Activated CD4-positive, alpha-beta memory T cell treated with anti-CD3 and anti-CD28 coated beads, Interleukin-2, amount 10 ng/mL, durations not matched to agents 7 days and 5 days (primary cell): Measurements from ENCODE around the gene RAF1. TPM values are rescaled to one million over a fixed set of nuclear protein-coding genes. Genes with fewer than 3 reads are reported as not detected.
"Not testable (repeated sequence)": the region's sequence is repeated elsewhere in the genome, so short reads cannot be mapped to it uniquely, and the experiment has no call there.

Experiments
- CTCF ChIA-PET: fragments of 350-600 bp; sonication (Branson Sonifier 250); formaldehyde crosslinking; loops from one replicate; lab custom pipeline; 2021; ENCODE audit warnings: antibody characterized with exemption, inconsistent platforms; lab: Charles Lee
- POLR2A ChIA-PET: fragments of 350-600 bp; sonication (Branson Sonifier 250); formaldehyde crosslinking; loops from one replicate; lab custom pipeline; 2021; ENCODE audit warnings: antibody characterized with exemption; lab: Charles Lee
- DNase-seq: peaks from one replicate; pipeline ENCODE4 v3.0.0-alpha.2; 2020
- H3K27ac Mint-ChIP-seq: one replicate; pipeline ENCODE4 v1.8.0; 2021; ENCODE audit warnings: mild to moderate bottlenecking, mixed read lengths
- H3K27me3 Mint-ChIP-seq: one replicate; pipeline ENCODE4 v1.8.0; 2021; ENCODE audit warnings: mixed read lengths
- H3K36me3 Mint-ChIP-seq: one replicate; pipeline ENCODE4 v1.8.0; 2021; ENCODE audit warnings: low read depth, mixed read lengths
- H3K4me1 Mint-ChIP-seq: one replicate; pipeline ENCODE4 v1.8.0; 2021; ENCODE audit warnings: mixed read lengths
- H3K4me3 Mint-ChIP-seq: one replicate; pipeline ENCODE4 v1.8.0; 2021; ENCODE audit warnings: mild to moderate bottlenecking, mixed read lengths
- H3K9me3 Mint-ChIP-seq: one replicate; pipeline ENCODE4 v1.8.0; 2021; ENCODE audit warnings: mixed read lengths
- total RNA-seq, 2 experiments: library from RNA; stranded (reverse); gene quantifications; one replicate each; pipeline ENCODE4 v1.2.3, GENCODE V29; 2021

RAF1 gene
- total RNA-seq, result 10 to 100 TPM; 83.2 to 86.0 TPM

DNA sequence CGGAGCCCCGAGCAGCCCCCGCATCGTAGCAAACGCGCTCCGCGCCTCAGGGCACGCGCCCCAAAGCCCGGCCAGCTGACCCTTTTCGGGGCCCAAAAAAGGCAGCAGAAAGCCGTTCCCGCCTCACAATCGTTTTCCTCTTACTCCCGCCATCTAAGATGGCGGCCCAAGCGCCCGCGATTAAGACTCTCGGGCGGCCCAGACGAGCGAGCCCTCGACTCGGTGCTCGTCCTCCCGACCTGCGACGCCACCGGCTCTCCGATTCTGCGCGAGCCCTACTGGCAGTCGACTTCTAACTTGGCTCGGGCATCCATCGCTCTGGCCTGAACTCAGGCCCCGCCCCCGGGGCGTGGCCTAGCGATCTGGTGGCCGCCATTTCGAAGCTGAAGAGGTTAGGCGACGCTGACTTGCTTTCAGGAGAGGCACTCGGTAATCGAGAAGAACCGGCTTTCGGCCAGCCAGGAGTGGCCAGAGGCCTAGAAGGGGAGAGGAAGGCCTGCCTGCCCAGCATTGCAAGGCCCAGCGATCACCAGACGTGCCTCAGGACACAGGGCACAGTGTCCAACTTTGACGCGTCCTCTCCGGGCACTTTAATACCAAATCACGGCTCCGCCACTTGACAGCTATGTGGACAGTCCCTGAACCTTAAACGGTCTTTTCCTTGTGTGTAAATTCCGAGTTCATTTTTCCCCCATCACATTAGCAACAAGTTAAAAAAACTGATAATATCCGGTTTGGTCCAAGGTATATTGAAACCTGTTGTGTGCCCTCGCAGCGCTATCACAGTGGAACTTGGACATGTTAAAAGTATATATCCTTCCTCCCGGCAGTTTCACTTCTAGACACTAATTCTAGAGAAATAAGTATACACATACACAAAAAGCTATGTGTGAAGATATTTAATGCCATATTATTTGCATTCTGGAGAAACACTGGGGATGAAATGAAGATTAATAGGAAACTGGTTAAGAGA lies at the start of gene RAF1:
Gene RAF1, minus strand, starts transcription at position 182 of the 973 bp plus-strand sequence. CDS start 45,396 bp downstream, outside the sequence.
- Mint-ChIP-seq H3K9me3 (no peaks in the 10 kb centered on the region), H3K27me3 (no peaks in the 10 kb centered on the region), H3K4me1 (peaks cover 28% of the 10 kb centered on the region), H3K36me3 (peaks cover 14% of the 10 kb centered on the region), H3K27ac (peak within 1 kb of the TSS; percentile 99), H3K4me3 (peak within 1 kb of the TSS; percentile 83)
- CTCF ChIA-PET, result interaction anchor here (0.8 to 2.5 kb wide), 4 partner anchors 50 to 177 kb away, joined by 3 to 8 read pairs (median 4); partner anchors contain the start of gene RPL32
- POLR2A ChIA-PET, result interaction anchor here (0.7 to 3.3 kb wide), 23 partner anchors 11 to 1987 kb away, joined by 3 to 21 read pairs (median 3); partner anchors contain the start of genes CCDC174, MKRN2, RPL32 and TSEN2
- peak; percentile 98 for DNase-seq

DNA sequence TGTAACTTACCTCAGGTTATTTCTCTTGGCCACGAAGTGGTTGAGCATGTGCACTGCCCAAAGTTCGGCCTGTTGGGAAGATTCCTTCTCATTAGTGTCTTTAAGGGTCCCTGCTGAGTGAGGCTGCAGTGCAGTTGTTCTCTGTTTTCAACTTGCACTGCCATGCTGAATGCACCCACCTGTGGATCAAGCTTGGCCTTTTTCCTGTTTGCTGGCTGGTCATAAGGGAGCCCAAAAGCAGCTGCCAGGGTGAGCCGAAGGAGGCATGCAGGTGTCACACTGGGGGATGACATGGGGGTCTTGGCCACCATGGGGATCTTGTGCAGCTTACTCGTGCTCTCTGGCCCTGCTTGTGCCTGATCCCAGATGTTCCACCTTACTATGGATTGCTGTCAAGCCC lies 46.1 kb upstream of the RAF1 start:
- POLR2A ChIA-PET, result no interaction called here
- no peak overlapping the region for H3K27ac Mint-ChIP-seq
- CTCF ChIA-PET, result interaction anchor here (1.2 kb wide), 1 partner anchor 10 kb away, joined by 3 read pairs; no protein-coding TSS in a partner anchor
- no peak for DNase-seq
- peaks cover 22% of the 10 kb centered on the region for H3K27me3 Mint-ChIP-seq
- H3K4me1 Mint-ChIP-seq, result no peaks in the 10 kb centered on the region
- H3K36me3 Mint-ChIP-seq, result no peaks in the 10 kb centered on the region
- no peaks in the 10 kb centered on the region for H3K9me3 Mint-ChIP-seq
- H3K4me3 Mint-ChIP-seq, result no peak overlapping the region

DNA sequence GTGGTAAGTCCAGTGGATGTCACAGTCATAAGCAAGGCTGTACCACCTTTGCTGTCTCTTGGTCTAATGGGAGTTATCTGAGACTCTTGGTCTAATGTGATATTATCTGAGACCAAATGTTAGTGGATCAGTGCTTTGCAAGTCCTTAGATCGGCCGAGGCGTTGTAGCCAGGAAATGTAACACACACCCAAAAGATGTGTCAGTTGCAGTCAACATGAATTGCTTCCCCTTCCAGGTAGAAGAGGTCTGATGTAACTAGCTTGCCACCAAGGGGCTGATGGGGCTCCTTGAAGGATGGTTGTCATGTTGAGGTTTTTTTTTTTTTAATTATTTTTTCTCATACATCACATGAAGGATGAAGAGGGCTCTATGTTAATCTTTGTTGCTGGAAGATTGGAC lies 45.4 kb upstream of the RAF1 start:
- POLR2A ChIA-PET, result no interaction called here

DNA sequence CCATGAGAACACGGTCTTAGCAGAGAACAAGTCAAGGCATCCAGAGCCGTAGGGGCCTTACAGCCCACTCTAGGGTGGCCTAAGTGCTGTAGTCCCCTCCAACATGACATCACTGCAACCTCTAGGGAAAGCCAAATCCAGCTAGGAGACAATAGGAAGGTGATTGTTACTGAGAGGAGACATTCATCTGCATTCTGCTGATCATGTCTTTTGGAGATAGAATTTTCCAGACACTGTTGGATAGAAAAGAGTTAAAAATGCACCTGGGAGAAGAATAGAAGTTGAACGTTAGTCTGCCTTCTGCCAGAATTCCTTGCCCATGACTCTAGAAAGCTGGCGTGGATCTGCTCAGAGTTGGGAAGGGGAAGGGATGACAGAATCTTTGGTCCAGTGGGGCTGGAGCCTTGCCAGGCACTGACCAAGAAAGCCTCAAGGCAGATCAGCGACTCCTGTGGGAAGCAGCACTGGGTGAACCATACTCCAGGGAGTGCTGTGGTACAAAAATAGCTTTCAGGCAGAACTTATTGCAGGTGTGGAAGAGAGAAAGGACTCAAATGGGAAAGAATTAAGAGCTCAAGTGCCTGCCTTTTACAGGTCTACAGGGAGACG lies 44.8 kb upstream of the RAF1 start:
- no peaks in the 10 kb centered on the region for H3K9me3 Mint-ChIP-seq
- peaks cover 22% of the 10 kb centered on the region for H3K27me3 Mint-ChIP-seq
- H3K4me3 Mint-ChIP-seq, result no peak overlapping the region
- ChIA-PET CTCF (interaction anchor here (0.8 kb wide), 1 partner anchor 11 kb away, joined by 7 read pairs; no protein-coding TSS in a partner anchor), POLR2A (no interaction called here)
- H3K36me3 Mint-ChIP-seq, result no peaks in the 10 kb centered on the region
- H3K4me1 Mint-ChIP-seq, result no peaks in the 10 kb centered on the region
- no peak overlapping the region for H3K27ac Mint-ChIP-seq
- DNase-seq, result no peak

More for the DNA sequence above, 45.4 kb upstream of the RAF1 start:
- H3K27me3 Mint-ChIP-seq, result peaks cover 22% of the 10 kb centered on the region
- H3K9me3 Mint-ChIP-seq, result no peaks in the 10 kb centered on the region
- no peaks in the 10 kb centered on the region for H3K4me1 Mint-ChIP-seq
- H3K27ac Mint-ChIP-seq, result no peak overlapping the region
- no peak for DNase-seq
- no peaks in the 10 kb centered on the region for H3K36me3 Mint-ChIP-seq
- H3K4me3 Mint-ChIP-seq, result no peak overlapping the region
- CTCF ChIA-PET, result interaction anchor here (0.8 kb wide), 1 partner anchor 11 kb away, joined by 7 read pairs; no protein-coding TSS in a partner anchor

DNA sequence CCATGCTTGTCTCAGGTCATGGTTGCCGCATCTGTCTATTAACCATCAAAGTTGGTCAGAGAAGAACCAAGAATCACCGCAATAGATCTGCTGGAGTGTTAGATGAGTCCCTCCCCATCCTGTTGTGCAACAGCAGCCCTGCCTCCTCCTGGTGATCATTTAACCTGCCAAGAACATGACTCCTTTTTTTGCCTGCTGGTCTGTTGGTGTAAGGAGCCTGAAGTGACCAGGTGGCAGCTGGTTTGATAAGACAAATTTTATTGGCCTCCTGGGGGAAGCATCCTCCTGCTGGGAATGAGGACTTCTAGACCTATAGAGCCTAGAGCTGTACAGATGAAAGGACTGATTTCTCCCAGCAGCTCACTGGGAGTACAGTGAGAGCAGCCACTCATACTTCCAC lies 43.5 kb upstream of the RAF1 start:
- H3K9me3 Mint-ChIP-seq, result no peaks in the 10 kb centered on the region
- no peak overlapping the region for H3K27ac Mint-ChIP-seq
- no peaks in the 10 kb centered on the region for H3K4me1 Mint-ChIP-seq
- H3K36me3 Mint-ChIP-seq, result no peaks in the 10 kb centered on the region
- POLR2A ChIA-PET, result interaction anchor here (1.4 kb wide), 1 partner anchor 43 kb away, joined by 3 read pairs; no protein-coding TSS in a partner anchor
- DNase-seq, result no peak
- CTCF ChIA-PET, result interaction anchor here (0.7 to 1.4 kb wide), 4 partner anchors 9 to 148 kb away, joined by 3 to 8 read pairs (median 4); no protein-coding TSS in a partner anchor
- peaks cover 22% of the 10 kb centered on the region for H3K27me3 Mint-ChIP-seq
- no peak overlapping the region for H3K4me3 Mint-ChIP-seq

DNA sequence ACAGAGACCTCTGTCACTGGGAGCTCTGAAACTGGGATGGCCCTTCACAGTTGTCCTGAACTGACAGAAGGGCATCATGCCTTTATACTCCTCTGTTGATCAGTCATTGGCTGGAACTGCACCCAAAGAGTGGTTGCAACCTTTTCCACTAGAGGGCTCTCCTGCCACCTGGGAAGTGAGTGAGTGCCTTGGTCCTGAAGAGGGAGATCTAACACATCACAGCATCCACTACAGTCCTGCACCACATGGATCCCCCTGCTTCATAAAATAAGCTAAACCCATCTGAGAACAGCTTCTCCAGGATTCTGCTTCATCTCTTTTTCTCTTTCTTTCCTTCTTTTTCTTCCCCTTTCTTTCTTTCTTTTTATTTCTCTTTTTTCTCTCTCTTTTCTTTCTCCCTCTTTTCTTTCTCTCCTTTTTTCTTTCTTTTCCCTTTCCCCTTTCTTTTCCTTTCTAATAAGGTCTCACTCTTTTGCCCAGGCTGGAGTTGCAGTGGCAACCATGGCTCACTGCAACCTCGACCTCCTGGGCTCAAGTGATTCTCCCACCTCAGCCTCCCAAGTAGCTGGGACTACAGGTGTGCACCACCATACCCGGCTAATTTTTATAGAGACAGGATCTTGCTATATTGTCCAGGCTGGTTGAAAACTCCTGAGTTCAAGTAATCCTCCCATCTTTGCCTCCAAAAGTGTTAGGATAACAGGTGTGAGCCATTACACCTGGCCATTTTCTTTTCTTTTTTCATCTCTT lies 42.8 kb upstream of the RAF1 start:
- Mint-ChIP-seq H3K27me3 (peaks cover 21% of the 10 kb centered on the region), H3K27ac (no peak overlapping the region), H3K4me3 (no peak overlapping the region), H3K9me3 (no peaks in the 10 kb centered on the region), H3K36me3 (no peaks in the 10 kb centered on the region), H3K4me1 (no peaks in the 10 kb centered on the region)
- DNase-seq, result peak; percentile 65
- ChIA-PET CTCF (interaction anchor here (0.7 to 1.8 kb wide), 8 partner anchors 12 to 147 kb away, joined by 3 to 8 read pairs (median 3); no protein-coding TSS in a partner anchor), POLR2A (interaction anchor here (1.0 to 1.4 kb wide), 2 partner anchors 42 to 44 kb away, joined by 3 read pairs; no protein-coding TSS in a partner anchor)

DNA sequence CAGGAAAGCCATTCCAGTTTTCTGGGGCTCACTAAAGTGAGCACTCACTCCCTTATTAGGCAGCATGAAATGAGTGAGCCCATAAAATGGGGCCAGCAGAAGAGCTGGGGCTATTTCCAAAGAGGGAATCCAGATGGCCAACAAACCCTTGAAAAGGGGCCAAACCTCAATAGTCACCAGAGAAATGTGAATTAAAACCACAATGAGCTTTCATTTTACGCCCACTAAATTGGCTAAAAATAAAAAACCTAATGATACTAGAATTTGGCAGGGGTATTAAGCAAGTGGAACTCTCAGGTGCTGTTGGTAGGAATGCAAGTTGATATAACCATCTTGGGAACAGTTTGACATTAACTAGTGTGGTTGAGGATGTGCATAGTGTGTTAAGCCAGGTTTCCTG lies 42.1 kb upstream of the RAF1 start:
- no peak overlapping the region for H3K4me3 Mint-ChIP-seq
- no peaks in the 10 kb centered on the region for H3K36me3 Mint-ChIP-seq
- no peak overlapping the region for H3K27ac Mint-ChIP-seq
- H3K9me3 Mint-ChIP-seq, result no peaks in the 10 kb centered on the region
- peaks cover 19% of the 10 kb centered on the region for H3K27me3 Mint-ChIP-seq
- H3K4me1 Mint-ChIP-seq, result no peaks in the 10 kb centered on the region
- ChIA-PET CTCF (interaction anchor here (0.9 to 1.8 kb wide), 4 partner anchors 14 to 116 kb away, joined by 3 to 4 read pairs (median 4); no protein-coding TSS in a partner anchor), POLR2A (interaction anchor here (1.0 to 1.4 kb wide), 2 partner anchors 42 to 43 kb away, joined by 3 read pairs; no protein-coding TSS in a partner anchor)
- DNase-seq, result no peak

DNA sequence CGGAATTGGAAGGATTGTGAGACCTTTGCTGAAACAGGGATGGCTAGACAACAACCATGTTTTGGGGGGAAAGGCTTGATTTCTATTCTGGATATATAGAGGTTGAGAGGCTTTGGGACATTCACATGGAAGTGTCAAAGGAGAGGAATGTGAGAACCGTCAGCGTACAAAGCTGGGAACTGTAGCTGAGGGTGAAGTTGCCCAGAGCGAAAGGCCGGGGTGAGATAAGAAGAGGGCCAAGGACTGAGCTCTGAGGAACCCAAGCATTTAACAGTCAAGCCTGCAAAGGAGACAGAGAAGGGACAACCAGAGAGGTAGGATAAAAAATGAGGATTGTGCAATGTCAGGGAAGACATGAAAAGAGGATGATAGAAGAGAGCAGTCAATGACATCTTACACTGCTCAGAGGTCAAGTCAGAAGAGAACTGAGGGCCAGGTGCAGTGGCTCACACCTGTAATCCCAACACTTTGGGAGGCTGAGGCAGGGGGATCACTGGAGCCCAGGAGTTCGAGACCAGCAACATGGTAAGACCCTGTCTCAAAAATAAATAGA lies 41.5 kb upstream of the RAF1 start:
- Mint-ChIP-seq H3K27ac (no peak overlapping the region), H3K9me3 (no peaks in the 10 kb centered on the region), H3K4me1 (no peaks in the 10 kb centered on the region), H3K4me3 (no peak overlapping the region), H3K36me3 (no peaks in the 10 kb centered on the region), H3K27me3 (peaks cover 19% of the 10 kb centered on the region)
- no peak for DNase-seq
- POLR2A ChIA-PET, result no interaction called here
- CTCF ChIA-PET, result interaction anchor here (0.9 to 1.8 kb wide), 4 partner anchors 14 to 116 kb away, joined by 3 to 4 read pairs (median 4); no protein-coding TSS in a partner anchor

DNA sequence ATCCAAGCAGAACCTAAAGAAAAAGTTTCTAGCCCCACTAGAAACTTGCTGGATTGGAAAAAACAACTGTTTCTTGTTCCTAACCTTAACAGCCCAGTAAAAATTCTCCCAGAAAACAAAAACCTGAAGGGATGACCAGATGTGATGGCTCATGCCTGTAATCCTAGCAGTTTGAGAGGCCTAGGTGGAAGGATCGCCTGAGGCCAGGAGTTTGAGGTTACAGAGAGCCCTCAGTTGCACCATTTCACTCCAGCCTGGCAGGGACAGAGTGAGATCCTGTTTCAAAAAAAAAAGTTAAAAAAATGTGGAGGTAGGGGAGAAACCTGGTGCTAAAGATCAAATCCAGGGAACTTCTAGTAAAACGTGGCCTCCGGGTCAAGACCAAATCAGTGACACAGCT lies 38.6 kb upstream of the RAF1 start:
- Mint-ChIP-seq H3K36me3 (no peaks in the 10 kb centered on the region), H3K27ac (no peak overlapping the region), H3K4me1 (no peaks in the 10 kb centered on the region), H3K27me3 (peaks cover 7% of the 10 kb centered on the region), H3K9me3 (no peaks in the 10 kb centered on the region), H3K4me3 (no peak overlapping the region)
- no peak for DNase-seq
- ChIA-PET CTCF (interaction anchor here (1.1 kb wide), 1 partner anchor 11 kb away, joined by 3 read pairs; no protein-coding TSS in a partner anchor), POLR2A (no interaction called here)

DNA sequence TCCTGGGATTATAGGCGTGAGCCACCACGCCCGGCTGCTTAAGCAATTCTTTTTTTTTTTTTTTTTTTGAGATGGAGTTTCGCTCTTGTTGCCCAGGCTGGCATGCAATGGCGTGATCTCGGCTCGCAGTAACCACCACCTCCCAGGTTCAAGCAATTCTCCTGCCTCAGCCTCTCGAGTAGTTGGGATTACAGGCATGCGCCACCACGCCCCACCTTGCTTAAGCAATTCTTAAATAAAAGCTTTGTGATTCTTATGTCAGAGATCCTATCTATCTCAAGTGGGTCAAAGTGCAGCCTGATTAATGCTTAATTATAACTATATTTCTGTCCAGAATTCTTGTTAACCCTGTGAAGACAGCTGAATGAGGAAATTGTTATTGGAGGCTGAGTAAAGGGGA lies 37.7 kb upstream of the RAF1 start:
- H3K4me3 Mint-ChIP-seq, CTCF ChIA-PET, H3K27ac Mint-ChIP-seq, DNase-seq, POLR2A ChIA-PET, H3K9me3 Mint-ChIP-seq, H3K36me3 Mint-ChIP-seq, H3K4me1 Mint-ChIP-seq, H3K27me3 Mint-ChIP-seq: not testable (repeated sequence)

DNA sequence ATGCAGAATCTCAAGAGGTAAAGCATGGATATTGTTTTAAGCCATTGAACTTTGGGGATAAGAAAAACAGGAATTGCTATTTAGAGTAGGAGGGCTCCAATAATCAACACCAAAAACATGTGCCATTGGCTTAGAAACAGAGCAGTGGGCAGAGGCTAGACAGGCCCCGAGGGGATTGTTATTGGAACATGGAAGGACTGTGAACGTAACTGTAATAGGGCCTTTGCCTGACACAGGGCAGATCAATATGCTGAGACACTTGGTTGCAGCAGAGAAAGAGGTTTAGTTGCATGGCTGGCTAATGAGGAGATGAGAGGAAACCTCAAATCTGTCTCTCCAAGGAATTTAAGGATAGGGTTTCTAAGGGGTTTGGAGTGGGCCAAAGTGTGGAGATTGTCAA lies 36.9 kb upstream of the RAF1 start:
- Mint-ChIP-seq H3K4me1 (no peaks in the 10 kb centered on the region), H3K36me3 (no peaks in the 10 kb centered on the region), H3K9me3 (no peaks in the 10 kb centered on the region), H3K27ac (no peak overlapping the region), H3K27me3 (no peaks in the 10 kb centered on the region), H3K4me3 (no peak overlapping the region)
- CTCF ChIA-PET, result no interaction called here
- POLR2A ChIA-PET, result no interaction called here
- no peak for DNase-seq

DNA sequence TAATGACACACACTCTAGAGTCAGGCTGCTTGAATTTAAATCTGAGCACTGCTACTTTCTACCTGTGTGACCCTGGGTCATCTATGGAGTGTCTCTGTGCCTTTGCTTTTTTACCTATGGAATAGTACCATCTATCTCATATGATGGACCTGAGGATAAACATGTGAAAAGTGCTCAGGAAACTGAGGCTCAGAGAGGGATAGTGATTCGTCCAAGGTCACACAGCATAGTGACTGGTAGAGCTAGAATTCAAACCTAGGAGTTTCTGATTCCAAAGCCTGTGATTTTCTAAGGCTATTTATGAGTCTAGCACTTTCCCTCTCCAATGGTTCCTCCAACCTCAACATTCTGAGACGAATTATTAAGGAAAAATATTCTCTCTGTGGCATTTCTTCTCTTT lies 32.0 kb upstream of the RAF1 start:
- Mint-ChIP-seq H3K9me3 (no peaks in the 10 kb centered on the region), H3K4me3 (no peak overlapping the region), H3K4me1 (no peaks in the 10 kb centered on the region), H3K27me3 (peaks cover 2% of the 10 kb centered on the region), H3K27ac (no peak overlapping the region), H3K36me3 (no peaks in the 10 kb centered on the region)
- ChIA-PET POLR2A (no interaction called here), CTCF (no interaction called here)
- no peak for DNase-seq
